Neuronal stem cell (in vitro differentiated cells): ENCODE data around the gene GOLGA6D.
A peak's percentile ranks its signal among the peaks of the same experiment; 100 is the strongest.
"Not testable (repeated sequence)": the region's sequence is repeated elsewhere in the genome, so short reads cannot be mapped to it uniquely, and the experiment has no call there.

ENCODE experiments used
- DNase-seq: peaks from one replicate; pipeline ENCODE4 v3.0.0-alpha.2; 2013; ENCODE audit warnings: low spot score
- H2AFZ ChIP-seq: one replicate; pipeline ENCODE4 v1.6.1; 2013; ENCODE audit warnings: mild to moderate bottlenecking, low read length, inconsistent platforms
- H2AK5ac ChIP-seq: 2 replicates; pipeline ENCODE4 v1.6.1; 2013; ENCODE audit warnings: low read depth, mild to moderate bottlenecking, inconsistent platforms, low read length, moderate library complexity, mixed read lengths
- H2BK120ac ChIP-seq: 2 replicates; pipeline ENCODE4 v1.6.1; 2013; ENCODE audit warnings: low read depth, mild to moderate bottlenecking, inconsistent platforms, low read length, moderate library complexity, mixed read lengths
- H2BK12ac ChIP-seq: one replicate; pipeline ENCODE4 v1.6.1; 2013; ENCODE audit warnings: low read length, inconsistent platforms
- H2BK15ac ChIP-seq: 2 replicates; pipeline ENCODE4 v1.6.1; 2013; ENCODE audit warnings: mild to moderate bottlenecking, low read length, inconsistent platforms, mixed read lengths
- H2BK5ac ChIP-seq: one replicate; pipeline ENCODE4 v1.6.1; 2013; ENCODE audit warnings: inconsistent platforms, mild to moderate bottlenecking, low read length, moderate library complexity
- H3K14ac ChIP-seq: one replicate; pipeline ENCODE4 v1.6.1; 2013; ENCODE audit warnings: low read length, inconsistent platforms
- H3K18ac ChIP-seq: 2 replicates; pipeline ENCODE4 v1.6.1; 2013; ENCODE audit warnings: low read length, inconsistent platforms
- H3K23ac ChIP-seq: 2 replicates; pipeline ENCODE4 v1.6.1; 2013; ENCODE audit warnings: low read depth, mild to moderate bottlenecking, mixed read lengths, low read length, inconsistent platforms; ENCODE audit not compliant: poor library complexity
- H3K27ac ChIP-seq: replicated peaks from 3 replicates; pipeline ENCODE4 v1.5.1; 2013; ENCODE audit warnings: low read length, inconsistent platforms
- H3K27me3 ChIP-seq, 3 experiments: 2 replicates each; pipeline ENCODE4 v1.6.1; 2013; ENCODE audit warnings: low read length in 3 of 3, mild to moderate bottlenecking in 2 of 3, inconsistent platforms in 1 of 3, low read depth in 1 of 3, mixed read lengths in 1 of 3, moderate library complexity in 1 of 3; ENCODE audit not compliant: control insufficient read depth in 3 of 3, insufficient read depth in 3 of 3
- H3K36me3 ChIP-seq, 2 donors: replicated peaks in 1 of 2; 2 replicates each; pipeline ENCODE4 v1.6.1; 2013; ENCODE audit warnings: low read length in 2 of 2; ENCODE audit not compliant: control insufficient read depth in 2 of 2, insufficient read depth in 2 of 2
- H3K4ac ChIP-seq: 2 replicates; pipeline ENCODE4 v1.6.1; 2013; ENCODE audit warnings: inconsistent platforms, mild to moderate bottlenecking, low read length, moderate library complexity
- H3K4me1 ChIP-seq, 2 donors: 1 replicate in 1 of 2; 2 replicates in 1 of 2; pipeline ENCODE4 v1.6.1; 2013; ENCODE audit warnings: low read length in 2 of 2, low read depth in 1 of 2; ENCODE audit not compliant: control insufficient read depth in 2 of 2, insufficient read depth in 1 of 2
- H3K4me2 ChIP-seq: one replicate; pipeline ENCODE4 v1.6.1; 2013; ENCODE audit warnings: mild to moderate bottlenecking, low read length, inconsistent platforms; ENCODE audit not compliant: insufficient read depth, poor library complexity, severe bottlenecking
- H3K4me3 ChIP-seq, 2 donors: 2 replicates each; pipeline ENCODE4 v1.5.1; 2013; ENCODE audit warnings: low read length in 2 of 2, mild to moderate bottlenecking in 2 of 2, inconsistent platforms in 1 of 2, moderate library complexity in 1 of 2
- H3K79me1 ChIP-seq: one replicate; pipeline ENCODE4 v1.6.1; 2013; ENCODE audit warnings: low read depth, mild to moderate bottlenecking, inconsistent platforms, low read length, moderate library complexity
- H3K9ac ChIP-seq: one replicate; pipeline ENCODE4 v1.6.1; 2013; ENCODE audit warnings: mild to moderate bottlenecking, low read depth, low read length, inconsistent platforms; ENCODE audit not compliant: poor library complexity
- H3K9me3 ChIP-seq, 2 donors: replicated peaks in 1 of 2; 2 replicates each; pipeline versions ENCODE3 to v1.6.1; 2013; ENCODE audit warnings: low read length in 2 of 2, mild to moderate bottlenecking in 2 of 2, inconsistent platforms in 1 of 2, low read depth in 1 of 2, mixed read lengths in 1 of 2, moderate library complexity in 1 of 2; ENCODE audit not compliant: control insufficient read depth in 2 of 2, insufficient read depth in 1 of 2
- H4K8ac ChIP-seq: one replicate; pipeline ENCODE4 v1.6.1; 2013; ENCODE audit warnings: low read depth, mild to moderate bottlenecking, inconsistent platforms, low read length, moderate library complexity
- H4K91ac ChIP-seq: one replicate; pipeline ENCODE4 v1.6.1; 2013; ENCODE audit warnings: low read length, low read depth, mild to moderate bottlenecking, inconsistent platforms; ENCODE audit not compliant: poor library complexity
- WGBS, 2 donors: extraction: QIAGEN DNeasy Blood & Tissue Kit; methylation state at CpG; one replicate each; pipeline ENCODE4 v1.1.7; 2013; ENCODE audit warnings: missing lambda C conversion rate in 2 of 2, mixed read lengths in 1 of 2; ENCODE audit not compliant: insufficient read length in 2 of 2, insufficient replicate concordance in 1 of 2; ENCODE audit errors: extremely low coverage in 2 of 2; 5-methylcytosine and 5-hydroxymethylcytosine counted together

Gene GOLGA6D

DNA sequence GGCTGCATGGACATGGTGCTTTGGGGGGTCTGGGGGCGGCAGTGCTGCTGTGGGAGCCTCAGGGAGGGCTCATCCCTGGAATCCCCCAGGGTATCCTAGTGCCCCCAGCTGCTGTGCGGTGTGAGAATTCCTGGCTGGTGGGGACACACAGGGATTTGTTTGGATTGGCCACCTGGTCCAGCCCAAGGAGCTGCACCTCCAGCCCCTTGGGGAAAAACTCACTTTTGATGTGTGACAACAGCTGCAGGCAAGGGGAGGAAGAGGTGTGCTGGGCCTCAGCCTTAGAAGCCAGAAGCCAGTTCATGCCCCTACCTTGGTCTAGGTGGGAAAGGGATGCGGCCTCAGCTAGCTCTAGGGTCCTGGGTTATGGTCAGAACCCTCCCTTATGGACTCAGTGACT, 44.9 kb downstream of the GOLGA6D start:
- Histone ChIP-seq H3K4me2 (no peak overlapping the region), H2AFZ (no peak overlapping the region), H3K18ac (no peak overlapping the region), H3K27me3 (peaks cover 0 to 22% (median 0%) of the 10 kb centered on the region in 3 experiments), H3K79me1 (no peaks in the 10 kb centered on the region), H3K14ac (no peak overlapping the region), H2BK15ac (no peak overlapping the region), H2BK12ac (no peak overlapping the region), H2BK120ac (no peak overlapping the region), H4K91ac (no peak overlapping the region), H3K36me3 (no peaks in the 10 kb centered on the region), H2BK5ac (no peak overlapping the region), H3K4ac (no peak overlapping the region), H4K8ac (no peak overlapping the region), H3K4me1 (no peaks in the 10 kb centered on the region), H3K23ac (no peak overlapping the region), H3K27ac (no peak overlapping the region), H3K9ac (no peak overlapping the region), H3K9me3 (no peaks in the 10 kb centered on the region), H2AK5ac (peak overlapping the region; percentile 56), H3K4me3 (no peak overlapping the region)
- no peak for DNase-seq
- WGBS, 2 donors = no CpG with 5 or more reads among the region's 3 CpGs

DNA sequence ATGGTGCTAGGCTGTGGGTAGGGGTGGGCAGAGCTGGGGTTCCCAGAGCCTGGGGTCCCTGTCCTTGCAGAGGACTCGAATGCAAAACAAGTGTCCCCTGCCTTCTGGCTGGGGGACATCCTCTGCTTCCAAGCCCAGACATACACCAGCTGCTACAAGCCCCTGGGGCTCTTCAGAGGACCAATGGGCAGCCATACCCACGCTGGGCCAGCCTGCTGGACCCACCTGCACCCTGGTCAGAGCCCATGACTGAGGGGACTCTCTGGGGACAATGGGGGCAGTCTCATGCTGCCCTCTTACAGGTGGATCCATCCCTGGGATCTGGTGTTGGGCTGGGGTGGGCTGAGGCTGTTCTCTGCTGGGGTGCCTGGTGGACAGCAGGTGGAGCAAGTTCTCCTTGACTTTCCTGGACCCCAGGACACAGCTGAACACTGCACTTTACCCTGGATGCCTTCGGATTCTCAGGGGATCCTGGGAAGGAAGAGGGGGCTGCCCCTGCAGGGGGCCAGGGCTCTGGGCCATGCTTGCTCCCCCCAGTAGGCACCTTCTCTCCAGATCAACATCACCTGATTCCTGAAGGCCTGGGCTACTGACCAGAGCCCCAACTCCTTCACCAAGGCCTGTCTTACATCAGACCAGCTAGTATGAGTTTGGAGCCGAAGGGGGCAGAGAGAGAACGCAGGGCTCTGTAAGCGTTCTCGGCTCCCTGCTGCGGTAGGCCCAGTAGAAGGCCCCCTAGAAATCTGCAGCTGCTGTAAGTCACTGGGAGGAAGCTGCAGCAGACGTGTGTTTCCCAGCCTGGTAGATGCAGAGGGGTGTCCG, 46.1 kb downstream of the GOLGA6D start:
- H3K4me1 ChIP-seq = no peaks in the 10 kb centered on the region
- no peak overlapping the region for H3K27ac ChIP-seq
- H2AFZ ChIP-seq = no peak overlapping the region
- no peak overlapping the region for H3K9ac ChIP-seq
- no peak overlapping the region for H3K23ac ChIP-seq
- no peak for DNase-seq
- peaks cover 0 to 22% (median 0%) of the 10 kb centered on the region in 3 experiments for H3K27me3 ChIP-seq
- H3K4me3 ChIP-seq = no peak overlapping the region
- H3K14ac ChIP-seq = no peak overlapping the region
- peak overlapping the region; percentile 24 for H2AK5ac ChIP-seq
- H4K8ac ChIP-seq = no peak overlapping the region
- H2BK15ac ChIP-seq = no peak overlapping the region
- no peak overlapping the region for H3K18ac ChIP-seq
- no peak overlapping the region for H2BK120ac ChIP-seq
- WGBS, 2 donors = no CpG with 5 or more reads among the region's 10 CpGs
- H2BK5ac ChIP-seq = no peak overlapping the region
- H2BK12ac ChIP-seq = no peak overlapping the region
- H3K79me1 ChIP-seq = no peaks in the 10 kb centered on the region
- H3K4me2 ChIP-seq = no peak overlapping the region
- no peak overlapping the region for H4K91ac ChIP-seq
- no peaks in the 10 kb centered on the region for H3K9me3 ChIP-seq
- no peaks in the 10 kb centered on the region for H3K36me3 ChIP-seq
- no peak overlapping the region for H3K4ac ChIP-seq

DNA sequence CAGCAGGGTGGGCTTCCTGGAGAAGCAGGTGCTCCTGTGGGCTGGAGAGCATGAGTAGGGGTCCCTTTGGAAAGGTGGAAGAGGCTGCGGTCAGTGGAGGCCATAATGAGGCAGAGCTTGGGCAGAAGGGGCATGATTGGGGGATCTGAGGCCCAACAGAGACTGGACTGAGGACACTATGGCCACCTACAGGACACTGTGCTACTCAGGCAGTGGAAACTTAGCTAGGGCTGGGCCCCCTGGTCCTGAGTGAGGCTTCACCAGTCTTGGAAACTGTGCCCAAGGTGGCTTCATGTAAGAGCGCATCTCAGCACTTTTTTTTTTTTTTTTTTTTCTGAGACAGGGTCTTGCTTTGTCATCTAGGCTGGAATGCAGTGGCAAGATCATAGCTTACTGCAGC, 46.9 kb downstream of the GOLGA6D start:
- H3K27me3 ChIP-seq = peaks cover 0 to 22% (median 0%) of the 10 kb centered on the region in 3 experiments
- H2BK15ac ChIP-seq = no peak overlapping the region
- no peak overlapping the region for H2BK12ac ChIP-seq
- H3K4me2 ChIP-seq = no peak overlapping the region
- H2AK5ac ChIP-seq = no peak overlapping the region
- no peaks in the 10 kb centered on the region for H3K79me1 ChIP-seq
- H3K4ac ChIP-seq = no peak overlapping the region
- no peak overlapping the region for H3K18ac ChIP-seq
- no peaks in the 10 kb centered on the region for H3K4me1 ChIP-seq
- no peak overlapping the region for H2BK120ac ChIP-seq
- no peaks in the 10 kb centered on the region for H3K36me3 ChIP-seq
- no peak overlapping the region for H2AFZ ChIP-seq
- no peak overlapping the region for H3K9ac ChIP-seq
- no peak overlapping the region for H2BK5ac ChIP-seq
- no CpG with 5 or more reads among the region's 2 CpGs for WGBS, 2 donors
- no peak overlapping the region for H3K27ac ChIP-seq
- no peak overlapping the region for H4K91ac ChIP-seq
- H3K4me3 ChIP-seq = no peak overlapping the region
- DNase-seq = no peak
- H3K14ac ChIP-seq = no peak overlapping the region
- H4K8ac ChIP-seq = no peak overlapping the region
- no peak overlapping the region for H3K23ac ChIP-seq
- no peaks in the 10 kb centered on the region for H3K9me3 ChIP-seq

DNA sequence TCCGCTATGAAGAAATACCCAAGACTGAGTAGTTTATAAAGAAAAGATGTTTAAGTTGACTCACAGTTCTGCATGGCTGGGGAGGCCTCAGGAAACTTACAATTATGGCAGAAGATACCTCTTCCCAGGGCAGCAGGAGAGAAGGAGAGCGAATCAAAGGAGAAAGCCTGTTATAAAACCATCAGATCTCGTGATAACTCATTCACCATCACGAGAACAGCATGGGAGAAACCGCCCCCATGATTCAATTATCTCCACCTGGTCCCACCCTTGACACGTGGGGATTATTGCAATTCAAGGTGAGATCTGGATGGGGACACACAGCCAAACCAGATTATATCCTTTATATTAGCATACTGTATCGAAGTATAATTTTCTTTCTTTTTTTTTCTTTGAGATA, 49.5 kb downstream of the GOLGA6D start:
- H3K4me3 ChIP-seq, H3K18ac ChIP-seq, H4K91ac ChIP-seq, H2AFZ ChIP-seq, H3K79me1 ChIP-seq, H4K8ac ChIP-seq, H3K4me2 ChIP-seq, H3K4me1 ChIP-seq, H3K36me3 ChIP-seq, H3K9ac ChIP-seq, H2AK5ac ChIP-seq, H3K4ac ChIP-seq, DNase-seq, H3K14ac ChIP-seq, H3K9me3 ChIP-seq, H3K27ac ChIP-seq, H3K23ac ChIP-seq, H2BK120ac ChIP-seq, H2BK15ac ChIP-seq, H2BK12ac ChIP-seq, H2BK5ac ChIP-seq: not testable (repeated sequence)
- H3K27me3 ChIP-seq = peaks cover 0 to 22% (median 0%) of the 10 kb centered on the region in 3 experiments
- no CpG with 5 or more reads among the region's 7 CpGs for WGBS, 2 donors
